B cell (primary cell): ENCODE measurements around the gene FTL.

ENCODE experiments used
- EZH2 ChIP-seq: IDR thresholded peaks from 2 replicates; pipeline ENCODE4 v1.6.1; 2012; ENCODE audit warnings: borderline replicate concordance, low read depth, mild to moderate bottlenecking, moderate library complexity, low read length; ENCODE audit not compliant: insufficient read depth, poor library complexity, severe bottlenecking
- TF ChIP-seq, protein P1 (sequence below): fragments of 200-600 bp; IDR thresholded peaks from one replicate; pipeline ENCODE4 v1.8.0; 2022; ENCODE audit warnings: antibody characterized with exemption, mild to moderate bottlenecking

DNA sequence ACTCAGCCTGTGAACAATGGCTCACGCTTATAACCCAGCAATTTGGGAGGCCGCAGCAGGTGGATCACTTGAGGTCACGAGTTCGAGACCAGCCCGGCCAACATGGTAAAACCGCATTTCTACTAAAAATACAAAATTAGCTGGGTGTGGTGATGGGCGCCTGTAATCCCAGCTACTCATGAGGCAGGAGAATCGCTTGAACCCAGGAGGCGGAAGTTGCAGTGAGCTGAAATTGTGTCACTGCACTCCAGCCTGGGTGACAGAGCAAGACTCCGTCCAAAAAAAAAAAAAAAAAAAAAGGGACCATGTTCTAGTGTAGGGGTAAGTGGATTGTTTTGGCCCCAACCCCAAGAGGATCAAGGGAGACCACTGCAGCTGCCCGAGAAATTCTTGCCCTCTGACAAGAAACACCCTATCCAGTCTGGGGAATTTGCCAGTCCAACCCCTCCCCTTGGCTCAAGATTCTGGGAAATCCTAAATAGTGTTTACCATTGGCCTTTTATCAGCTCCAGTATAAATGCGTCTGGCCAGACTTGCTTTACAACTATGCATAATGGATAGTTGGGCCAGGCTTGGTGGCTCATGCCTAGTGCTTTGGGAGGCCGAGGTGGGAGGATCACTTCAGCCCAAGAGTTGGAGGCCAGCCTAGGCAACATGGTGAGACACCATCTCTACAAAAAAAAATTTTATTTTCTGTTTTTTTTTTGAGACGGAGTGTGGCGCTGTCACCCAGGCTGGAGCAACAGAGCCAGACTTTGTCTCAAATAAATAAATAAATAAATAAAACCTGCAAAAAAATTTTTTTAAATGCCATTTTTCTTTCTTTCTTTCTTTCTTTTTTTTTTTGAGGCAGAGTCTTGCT, 36.7 kb upstream of the FTL start:
- TF ChIP-seq, protein P1, sequence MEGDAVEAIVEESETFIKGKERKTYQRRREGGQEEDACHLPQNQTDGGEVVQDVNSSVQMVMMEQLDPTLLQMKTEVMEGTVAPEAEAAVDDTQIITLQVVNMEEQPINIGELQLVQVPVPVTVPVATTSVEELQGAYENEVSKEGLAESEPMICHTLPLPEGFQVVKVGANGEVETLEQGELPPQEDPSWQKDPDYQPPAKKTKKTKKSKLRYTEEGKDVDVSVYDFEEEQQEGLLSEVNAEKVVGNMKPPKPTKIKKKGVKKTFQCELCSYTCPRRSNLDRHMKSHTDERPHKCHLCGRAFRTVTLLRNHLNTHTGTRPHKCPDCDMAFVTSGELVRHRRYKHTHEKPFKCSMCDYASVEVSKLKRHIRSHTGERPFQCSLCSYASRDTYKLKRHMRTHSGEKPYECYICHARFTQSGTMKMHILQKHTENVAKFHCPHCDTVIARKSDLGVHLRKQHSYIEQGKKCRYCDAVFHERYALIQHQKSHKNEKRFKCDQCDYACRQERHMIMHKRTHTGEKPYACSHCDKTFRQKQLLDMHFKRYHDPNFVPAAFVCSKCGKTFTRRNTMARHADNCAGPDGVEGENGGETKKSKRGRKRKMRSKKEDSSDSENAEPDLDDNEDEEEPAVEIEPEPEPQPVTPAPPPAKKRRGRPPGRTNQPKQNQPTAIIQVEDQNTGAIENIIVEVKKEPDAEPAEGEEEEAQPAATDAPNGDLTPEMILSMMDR, result no peak
- TF ChIP-seq EZH2, result no peak
